Keratinocyte (primary cell): ENCODE measurements around the gene HLF. TPM values are rescaled to one million over a fixed set of nuclear protein-coding genes. Genes with fewer than 3 reads are reported as not detected.

Experiments
- DNase-seq: peaks from one replicate; pipeline ENCODE4 v3.0.0-alpha.2; 2011; ENCODE audit warnings: low read depth, missing footprints, low spot score
- FAIRE-seq: peaks from 2 replicates; lab custom pipeline; 2011; peaks lifted over from hg19 to GRCh38; lab: Jason Lieb, UNC
- H2AFZ ChIP-seq: 2 replicates; pipeline ENCODE4 v1.6.0; 2012; ENCODE audit warnings: low read length, control low read depth, inconsistent platforms; ENCODE audit not compliant: control insufficient read depth
- H3K27ac ChIP-seq: 2 replicates; pipeline ENCODE4 v1.5.1; 2011; ENCODE audit warnings: low read length; ENCODE audit not compliant: control insufficient read depth, insufficient read depth
- H3K27me3 ChIP-seq: 3 replicates; pipeline ENCODE4 v1.6.0; 2011; ENCODE audit warnings: low read length; ENCODE audit not compliant: control insufficient read depth, insufficient read depth; ENCODE audit errors: extremely low read depth
- H3K36me3 ChIP-seq, 2 experiments: 2 replicates in 1 of 2; 3 replicates in 1 of 2; pipeline ENCODE4 v1.5.1; 2011; ENCODE audit warnings: low read length in 2 of 2, mild to moderate bottlenecking in 1 of 2; ENCODE audit not compliant: control insufficient read depth in 2 of 2, insufficient read depth in 2 of 2; ENCODE audit errors: extremely low read depth in 1 of 2
- H3K4me1 ChIP-seq: 3 replicates; pipeline ENCODE4 v1.5.1; 2011; ENCODE audit warnings: low read length; ENCODE audit not compliant: control insufficient read depth, insufficient read depth; ENCODE audit errors: extremely low read depth
- H3K4me2 ChIP-seq: 3 replicates; pipeline ENCODE4 v1.6.0; 2011; ENCODE audit warnings: low read depth, low read length; ENCODE audit not compliant: control insufficient read depth, insufficient read depth; ENCODE audit errors: extremely low read depth
- H3K4me3 ChIP-seq, 3 experiments: fragments of 200-600 bp in 1 of 3; sonication (generic) in 1 of 3; 2 replicates in 2 of 3; 3 replicates in 1 of 3; pipeline ENCODE4 v1.5.1; 2011 to 2016; ENCODE audit warnings: low read length in 3 of 3, mild to moderate bottlenecking in 3 of 3, control low read depth in 2 of 3, inconsistent platforms in 1 of 3, low read depth in 1 of 3, mixed read lengths in 1 of 3, mixed run types in 1 of 3, moderate library complexity in 1 of 3; ENCODE audit not compliant: control insufficient read depth in 2 of 3, insufficient read depth in 2 of 3; ENCODE audit errors: extremely low read depth in 1 of 3
- H3K79me2 ChIP-seq: 2 replicates; pipeline ENCODE4 v1.6.0; 2012; ENCODE audit warnings: low read length; ENCODE audit not compliant: control insufficient read depth, insufficient read depth
- H3K9ac ChIP-seq: 3 replicates; pipeline ENCODE4 v1.6.0; 2011; ENCODE audit warnings: low read length; ENCODE audit not compliant: control insufficient read depth, insufficient read depth; ENCODE audit errors: extremely low read depth
- H3K9me1 ChIP-seq: 3 replicates; pipeline ENCODE4 v1.6.0; 2011; ENCODE audit warnings: low read length; ENCODE audit not compliant: control insufficient read depth, insufficient read depth; ENCODE audit errors: extremely low read depth
- H3K9me3 ChIP-seq: 2 replicates; pipeline ENCODE4 v1.5.1; 2012; ENCODE audit warnings: low read depth, low read length; ENCODE audit not compliant: control insufficient read depth
- H4K20me1 ChIP-seq: 3 replicates; pipeline ENCODE4 v1.6.0; 2011; ENCODE audit warnings: low read length; ENCODE audit not compliant: control insufficient read depth, insufficient read depth; ENCODE audit errors: extremely low read depth
- EZH2 ChIP-seq: IDR thresholded peaks from one replicate; pipeline ENCODE4 v1.6.1; 2012; ENCODE audit warnings: inconsistent platforms, mild to moderate bottlenecking, low read length, moderate library complexity
- dilution Hi-C: fragments of 300-500 bp; cut with MboI; formaldehyde crosslinking; loops from one replicate; pipeline ENCODE4 v1.7.0; 2020; ENCODE audit warnings: low sequenced_read_pairs; ENCODE audit not compliant: extremely low pct_ligation_motif_present
- polyA plus RNA-seq, 5 experiments: library from polyadenylated mRNA; depleted of rRNA in 3 of 5; stranded (reverse) in 3 of 5; stranded (forward) in 1 of 5; unstranded in 1 of 5; fragments of >200 nt; gene quantifications; 1 replicate in 1 of 5; 2 replicates in 3 of 5; 3 replicates in 1 of 5; pipeline versions ENCODE4 v1.2.1 to v1.2.3, GENCODE V29; 2011 to 2012; ENCODE audit warnings: missing spikeins in 2 of 5, low read depth in 1 of 5, low replicate concordance in 1 of 5
- TF ChIP-seq, protein P1 (sequence below), 3 experiments: IDR thresholded peaks in 1 of 3; conservative IDR thresholded peaks in 1 of 3; optimal IDR thresholded peaks in 1 of 3; 2 replicates in 2 of 3; 3 replicates in 1 of 3; pipeline versions ENCODE3 to v1.5.1; 2011; ENCODE audit warnings: low read length in 3 of 3, mild to moderate bottlenecking in 3 of 3, moderate library complexity in 2 of 3, control low read depth in 1 of 3, inconsistent platforms in 1 of 3; ENCODE audit not compliant: insufficient read depth in 2 of 3; ENCODE audit errors: extremely low read depth in 1 of 3

Gene HLF
- polyA plus RNA-seq, 1 donor (not counting 4 experiments of a cell fraction or from before 2014, with no cell fraction given), result 0.21 TPM

DNA sequence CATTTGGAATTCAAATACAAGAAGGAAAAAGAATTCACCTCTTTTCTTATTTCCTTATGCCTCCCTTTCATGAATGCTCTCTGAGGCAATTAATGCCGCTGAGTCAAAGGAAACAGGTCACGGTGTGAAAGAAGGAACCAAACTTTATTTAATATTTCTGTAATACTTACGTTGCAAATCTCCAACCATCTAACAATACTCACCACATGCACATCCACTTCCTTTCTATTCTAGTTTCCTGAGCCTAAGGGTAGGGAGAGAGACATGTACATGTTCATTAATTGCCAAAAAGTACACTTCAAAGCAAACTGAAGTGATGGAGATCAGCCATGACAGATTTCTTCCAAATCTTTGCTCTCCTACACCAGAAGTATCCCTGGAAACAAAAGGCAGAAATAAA is 47.9 kb upstream of the HLF start:
- H3K9me1 ChIP-seq, result no peaks in the 10 kb centered on the region
- H3K9ac ChIP-seq, result no peak overlapping the region
- no peak overlapping the region for H3K4me2 ChIP-seq
- TF ChIP-seq, protein P1, sequence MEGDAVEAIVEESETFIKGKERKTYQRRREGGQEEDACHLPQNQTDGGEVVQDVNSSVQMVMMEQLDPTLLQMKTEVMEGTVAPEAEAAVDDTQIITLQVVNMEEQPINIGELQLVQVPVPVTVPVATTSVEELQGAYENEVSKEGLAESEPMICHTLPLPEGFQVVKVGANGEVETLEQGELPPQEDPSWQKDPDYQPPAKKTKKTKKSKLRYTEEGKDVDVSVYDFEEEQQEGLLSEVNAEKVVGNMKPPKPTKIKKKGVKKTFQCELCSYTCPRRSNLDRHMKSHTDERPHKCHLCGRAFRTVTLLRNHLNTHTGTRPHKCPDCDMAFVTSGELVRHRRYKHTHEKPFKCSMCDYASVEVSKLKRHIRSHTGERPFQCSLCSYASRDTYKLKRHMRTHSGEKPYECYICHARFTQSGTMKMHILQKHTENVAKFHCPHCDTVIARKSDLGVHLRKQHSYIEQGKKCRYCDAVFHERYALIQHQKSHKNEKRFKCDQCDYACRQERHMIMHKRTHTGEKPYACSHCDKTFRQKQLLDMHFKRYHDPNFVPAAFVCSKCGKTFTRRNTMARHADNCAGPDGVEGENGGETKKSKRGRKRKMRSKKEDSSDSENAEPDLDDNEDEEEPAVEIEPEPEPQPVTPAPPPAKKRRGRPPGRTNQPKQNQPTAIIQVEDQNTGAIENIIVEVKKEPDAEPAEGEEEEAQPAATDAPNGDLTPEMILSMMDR (optimal IDR thresholded peaks at IDR 0.05 in 1 of 3, IDR thresholded peaks at IDR 0.05 in 1 of 3, conservative IDR thresholded peaks at IDR 0.05 in 1 of 3; ENCODE audit: extremely low read depth in 1 of 3, insufficient read depth in 2 of 3, low read length in 3 of 3), result no peak
- no peak for TF ChIP-seq EZH2
- H3K27ac ChIP-seq, result no peak overlapping the region
- no peak overlapping the region for H2AFZ ChIP-seq
- H3K4me1 ChIP-seq, result no peaks in the 10 kb centered on the region
- FAIRE-seq, result no peak
- no peaks in the 10 kb centered on the region for H3K9me3 ChIP-seq
- no peak for DNase-seq
- no peaks in the 10 kb centered on the region for H3K36me3 ChIP-seq
- H3K79me2 ChIP-seq, result no peaks in the 10 kb centered on the region
- no peaks in the 10 kb centered on the region for H4K20me1 ChIP-seq
- dilution Hi-C loops, result no loop called here
- H3K27me3 ChIP-seq, result no peaks in the 10 kb centered on the region
- no peak overlapping the region for H3K4me3 ChIP-seq

DNA sequence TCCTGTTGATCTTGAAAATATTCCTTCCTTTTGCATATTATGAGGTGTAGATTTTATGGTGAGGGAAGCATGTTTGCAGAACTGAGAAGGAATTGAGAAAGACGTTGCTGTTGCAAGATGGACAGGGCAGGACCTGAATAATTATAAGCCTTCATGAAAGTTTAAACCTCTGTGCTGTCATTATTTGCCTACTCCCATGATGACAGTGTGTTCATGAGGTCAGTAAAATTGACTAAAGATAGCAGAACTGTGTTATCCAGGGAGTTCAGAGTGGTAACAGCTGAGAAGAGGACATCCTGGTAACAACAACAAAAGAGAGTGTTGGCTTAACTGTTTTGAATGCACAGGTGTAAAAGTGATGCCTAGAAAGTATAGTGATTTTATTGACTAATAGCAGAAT is 45.3 kb upstream of the HLF start:
- no peak for FAIRE-seq

More for the DNA sequence above, 45.3 kb upstream of the HLF start:
- Histone ChIP-seq H3K4me1 (no peaks in the 10 kb centered on the region), H3K4me3 (no peak overlapping the region), H3K36me3 (no peaks in the 10 kb centered on the region), H4K20me1 (no peaks in the 10 kb centered on the region), H3K79me2 (no peaks in the 10 kb centered on the region), H3K27me3 (no peaks in the 10 kb centered on the region), H3K9me3 (no peaks in the 10 kb centered on the region), H3K4me2 (no peak overlapping the region), H3K9me1 (no peaks in the 10 kb centered on the region), H2AFZ (no peak overlapping the region), H3K27ac (no peak overlapping the region), H3K9ac (no peak overlapping the region)
- dilution Hi-C loops, result no loop called here
- no peak for TF ChIP-seq EZH2
- TF ChIP-seq, protein P1 (optimal IDR thresholded peaks at IDR 0.05 in 1 of 3, IDR thresholded peaks at IDR 0.05 in 1 of 3, conservative IDR thresholded peaks at IDR 0.05 in 1 of 3; ENCODE audit: extremely low read depth in 1 of 3, insufficient read depth in 2 of 3, low read length in 3 of 3), result no peak
- no peak for DNase-seq
